ENCODE results near the gene MAP1LC3B.
"Not testable (repeated sequence)": the region's sequence is repeated elsewhere in the genome, so short reads cannot be mapped to it uniquely, and the experiment has no call there.

The MAP1LC3B gene

DNA sequence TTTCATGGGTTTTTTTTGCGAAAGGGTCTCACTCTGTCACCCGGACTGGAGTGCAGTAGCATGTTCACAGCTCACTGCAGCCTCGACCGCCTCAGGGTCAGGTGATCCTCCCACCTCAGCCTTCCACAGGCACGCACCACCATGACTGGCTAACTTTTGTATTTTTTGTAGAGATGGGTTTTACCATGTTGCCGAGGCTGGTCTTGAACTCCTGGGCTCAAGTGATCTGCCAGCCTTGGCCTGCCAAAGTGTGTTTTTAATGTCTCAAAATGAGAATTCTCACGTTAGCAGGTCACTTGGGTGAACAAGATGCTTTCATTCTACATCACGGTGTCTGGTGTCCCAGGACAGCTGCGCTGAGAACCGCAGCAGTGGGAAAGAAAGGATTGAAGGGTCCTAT is 11.7 kb upstream of the MAP1LC3B start:
- in situ Hi-C loops (cut with MboI; ENCODE audit: low sequenced_read_pairs) = no loop called here

DNA sequence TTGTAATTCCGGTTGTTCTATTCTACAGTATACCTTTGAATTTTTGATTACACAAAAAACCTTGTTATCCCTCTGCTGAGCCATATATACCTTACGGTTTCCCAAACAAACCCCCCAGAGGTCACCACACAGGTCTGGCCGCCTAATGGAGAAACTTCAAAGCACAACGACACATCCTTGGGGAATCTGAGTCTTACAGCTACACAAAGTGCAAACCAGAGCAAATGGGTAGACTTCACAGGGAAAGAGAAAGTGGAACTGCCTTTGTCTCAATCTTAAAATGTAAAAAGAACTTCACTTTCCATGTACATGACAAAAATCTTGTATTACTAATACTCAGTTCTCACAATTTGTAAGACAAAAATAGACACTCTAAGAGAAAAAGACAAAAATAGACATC is 11.3 kb upstream of the MAP1LC3B start:
- in situ Hi-C loops (cut with MboI; ENCODE audit: low sequenced_read_pairs) = no loop called here

DNA sequence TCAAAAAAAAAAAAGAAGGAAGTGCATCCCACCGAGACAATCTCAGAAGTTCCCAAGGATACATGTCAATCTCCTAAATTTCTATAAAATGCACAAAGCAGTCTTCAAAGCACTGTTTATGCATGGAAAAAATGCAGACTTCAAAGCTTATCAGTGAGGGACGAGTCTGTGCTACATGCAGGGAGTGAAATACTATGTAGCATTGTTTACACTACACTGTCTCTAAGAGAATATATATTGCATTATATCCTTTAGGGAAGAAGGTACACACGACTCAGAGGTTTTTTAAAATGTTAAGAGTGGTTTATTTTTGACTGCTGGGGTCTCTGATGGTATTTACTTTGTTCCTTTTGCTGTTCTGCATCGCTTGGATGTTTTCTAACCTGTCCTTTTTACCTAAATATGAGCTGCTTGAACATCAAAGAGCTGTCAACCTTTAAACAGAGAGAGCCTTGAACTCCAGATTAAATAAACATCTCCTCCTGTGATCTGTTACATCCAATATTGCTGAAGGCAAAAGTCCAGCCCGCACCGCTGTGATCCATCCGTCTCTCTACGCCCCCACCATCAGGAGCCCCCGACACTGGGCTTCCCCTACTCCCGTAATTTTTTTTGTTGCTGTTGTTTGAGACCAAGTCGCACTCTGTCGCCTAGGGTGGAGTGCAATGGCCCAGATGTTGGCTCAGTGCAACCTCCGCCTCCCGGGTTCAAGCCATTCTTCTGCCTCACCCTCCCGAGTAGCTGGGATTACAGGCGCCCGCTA is 9.9 kb upstream of the MAP1LC3B start:
- in situ Hi-C loops (cut with MboI; ENCODE audit: low sequenced_read_pairs) = no loop called here

DNA sequence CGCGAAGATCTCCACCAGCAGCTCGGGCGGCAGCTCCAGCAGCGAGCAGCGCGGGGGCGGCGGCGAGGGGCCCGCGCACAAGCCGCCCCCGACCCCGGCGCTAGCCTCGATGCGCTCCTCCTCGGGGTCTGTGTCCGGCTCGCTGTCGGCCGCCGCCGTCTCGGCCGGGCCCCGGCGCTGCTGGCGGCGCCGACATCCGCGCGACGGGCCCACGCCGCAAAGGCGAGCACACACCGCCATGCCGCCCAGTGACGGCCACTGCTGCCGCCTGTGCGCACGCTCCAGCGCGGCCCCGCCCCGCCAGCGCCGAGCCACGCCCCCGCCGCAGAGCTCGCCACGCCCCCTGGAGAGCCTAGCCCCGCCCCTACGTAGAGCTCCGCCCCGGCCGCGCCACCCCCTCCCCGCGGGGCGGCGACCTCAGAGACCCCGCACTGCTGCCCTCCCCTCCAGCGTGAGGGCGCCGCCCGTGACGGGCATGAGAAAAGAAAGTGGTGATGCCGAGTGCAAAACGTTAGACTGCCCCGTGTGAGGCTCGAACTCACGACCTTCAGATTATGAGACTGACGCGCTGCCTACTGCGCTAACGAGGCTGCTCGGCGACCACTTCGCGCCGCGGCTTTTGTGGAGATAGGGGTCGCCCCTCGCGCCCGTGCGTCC is 8.5 kb upstream of the MAP1LC3B start, which contains the start of gene FBXO31:
TSS of gene FBXO31 (minus strand) at position 272 of the 657 bp plus-strand sequence. CDS start at position 240, 32 bp downstream.
- in situ Hi-C loops (cut with MboI; ENCODE audit: low sequenced_read_pairs) = no loop called here

- in situ Hi-C loops (cut with MboI; ENCODE audit: low sequenced_read_pairs) = no loop called here
Observed at GRCh38 chr16:87384162-87384874, 7.8 kb upstream of the MAP1LC3B start.

DNA sequence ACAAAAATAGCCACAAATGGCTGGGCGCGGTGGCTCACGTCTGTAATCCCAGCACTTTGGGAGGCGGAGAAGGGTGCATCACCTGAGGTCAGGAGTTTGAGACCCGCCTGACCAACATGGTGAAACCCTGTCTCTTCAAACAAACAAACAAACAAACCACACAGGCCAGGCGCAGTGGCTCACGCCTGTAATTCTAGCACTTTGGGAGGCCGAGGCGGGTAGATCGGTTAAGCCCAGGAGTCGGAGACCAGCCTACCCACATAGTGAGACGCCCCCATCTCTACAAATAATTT is 7.3 kb upstream of the MAP1LC3B start:
- in situ Hi-C loops (cut with MboI; ENCODE audit: low sequenced_read_pairs) = not testable (repeated sequence)

- in situ Hi-C loops (cut with MboI; ENCODE audit: low sequenced_read_pairs) = no loop called here
Observed at GRCh38 chr16:87387942-87388817, 4.0 kb upstream of the MAP1LC3B start.

DNA sequence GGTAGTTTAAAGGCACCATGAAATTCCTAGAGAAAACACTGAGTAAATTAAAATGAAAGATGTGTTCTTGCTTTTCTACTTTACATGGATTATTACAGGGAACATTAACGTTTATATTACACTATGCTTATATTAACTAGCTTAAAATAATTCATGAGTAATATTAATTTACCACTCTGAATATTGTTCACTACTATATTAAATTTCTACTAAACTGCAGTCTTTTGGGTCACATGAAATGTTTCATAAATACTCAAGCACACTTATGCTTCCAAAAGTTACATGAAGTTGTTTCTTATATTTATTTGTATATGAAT is 3.4 kb upstream of the MAP1LC3B start:
- in situ Hi-C loops (cut with MboI; ENCODE audit: low sequenced_read_pairs) = no loop called here

DNA sequence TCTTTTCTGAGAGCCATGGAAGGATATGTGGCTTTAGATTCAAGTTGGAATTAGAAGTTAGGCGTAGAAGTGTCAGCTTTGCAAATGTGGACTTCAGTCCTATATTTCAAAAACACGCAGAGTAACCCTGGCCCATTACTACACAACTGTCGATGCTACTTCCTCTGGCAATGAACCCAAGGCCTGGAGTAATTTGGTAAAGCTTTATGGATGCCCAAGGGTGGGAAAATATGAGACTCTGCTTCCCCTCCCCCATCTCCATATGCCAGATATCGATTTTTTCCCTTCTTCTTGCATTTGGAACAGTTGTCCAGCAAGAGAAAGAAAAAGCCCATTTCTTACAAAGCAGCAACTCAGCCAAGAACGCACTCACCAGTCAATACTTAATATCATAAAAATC is 2.9 kb upstream of the MAP1LC3B start:
- in situ Hi-C loops (cut with MboI; ENCODE audit: low sequenced_read_pairs) = no loop called here

- in situ Hi-C loops (cut with MboI; ENCODE audit: low sequenced_read_pairs) = not testable (repeated sequence)
Observed at GRCh38 chr16:87389914-87390313, 2.2 kb upstream of the MAP1LC3B start.

GRCh38 chr16:87390641-87391323 is 1.4 kb upstream of the MAP1LC3B start:
- in situ Hi-C loops (cut with MboI; ENCODE audit: low sequenced_read_pairs) = no loop called here

DNA sequence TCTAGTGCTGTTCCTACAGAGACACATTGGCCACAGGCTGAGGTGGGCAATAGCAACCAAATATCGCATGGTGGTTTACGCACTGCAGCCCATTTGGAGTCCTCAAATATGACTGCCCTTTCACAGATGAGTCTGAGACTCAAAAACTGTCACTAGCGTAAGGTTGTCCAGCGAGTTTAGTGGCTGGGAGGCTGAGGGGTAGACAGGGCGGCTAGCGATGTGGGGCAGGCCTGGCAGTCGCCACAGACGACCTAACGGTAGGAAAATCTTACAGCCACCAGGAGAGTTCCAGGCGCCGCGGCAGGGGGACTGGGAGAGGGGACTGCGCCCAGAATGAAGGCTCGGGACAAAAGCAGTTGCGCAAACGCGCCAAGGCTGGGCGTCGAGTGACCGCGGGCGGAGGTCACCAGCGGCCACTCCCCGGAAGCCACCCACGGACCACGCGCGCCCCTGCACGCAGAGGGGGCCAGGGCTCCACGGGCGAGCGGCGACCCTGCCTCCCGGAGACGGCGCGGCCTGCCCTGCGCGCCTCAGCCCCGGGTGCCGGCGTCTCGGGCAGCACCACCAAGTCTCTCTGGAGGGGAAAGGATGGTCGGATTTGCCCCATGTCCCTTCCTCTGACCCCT is 699 bp upstream of the MAP1LC3B start:
- in situ Hi-C loops (cut with MboI; ENCODE audit: low sequenced_read_pairs) = no loop called here

- in situ Hi-C loops (cut with MboI; ENCODE audit: low sequenced_read_pairs) = no loop called here
Observed at GRCh38 chr16:87392821-87393679, 914 bp downstream of the MAP1LC3B start.

GRCh38 chr16:87393680-87394055 is 1.5 kb downstream of the MAP1LC3B start:
- in situ Hi-C loops (cut with MboI; ENCODE audit: low sequenced_read_pairs) = no loop called here

DNA sequence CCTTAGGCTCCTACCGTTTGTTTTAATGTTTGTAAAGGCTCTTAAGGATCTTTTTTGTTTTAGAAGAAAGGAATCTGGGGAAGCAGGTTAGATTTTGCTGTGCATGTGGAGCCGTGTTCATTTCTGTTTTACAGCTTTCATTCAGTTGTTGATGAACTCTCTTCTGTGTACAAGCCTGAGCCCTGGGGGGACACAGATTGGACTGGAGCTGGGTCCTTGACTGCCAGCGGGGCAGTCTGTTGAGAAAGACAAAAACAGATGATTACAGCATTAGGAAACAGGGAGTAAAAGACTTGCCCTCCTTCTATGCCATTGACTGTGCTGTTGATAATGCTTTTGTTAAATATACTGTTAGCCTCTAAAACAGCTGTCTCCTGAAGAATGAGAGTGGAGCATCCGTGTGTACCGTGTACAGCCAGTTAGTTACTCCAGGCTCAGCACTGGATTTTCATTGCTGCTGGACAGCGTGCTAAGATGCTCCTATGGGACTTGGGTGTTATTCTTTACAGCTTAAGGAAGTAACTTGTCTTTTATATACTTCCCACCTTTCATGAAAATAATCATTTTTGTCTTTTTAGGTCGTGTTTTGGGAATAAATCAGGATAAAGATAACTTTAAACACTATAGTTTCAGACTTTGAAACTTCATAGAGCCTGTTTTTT is 3.2 kb downstream of the MAP1LC3B start:
- in situ Hi-C loops (cut with MboI; ENCODE audit: low sequenced_read_pairs) = no loop called here

DNA sequence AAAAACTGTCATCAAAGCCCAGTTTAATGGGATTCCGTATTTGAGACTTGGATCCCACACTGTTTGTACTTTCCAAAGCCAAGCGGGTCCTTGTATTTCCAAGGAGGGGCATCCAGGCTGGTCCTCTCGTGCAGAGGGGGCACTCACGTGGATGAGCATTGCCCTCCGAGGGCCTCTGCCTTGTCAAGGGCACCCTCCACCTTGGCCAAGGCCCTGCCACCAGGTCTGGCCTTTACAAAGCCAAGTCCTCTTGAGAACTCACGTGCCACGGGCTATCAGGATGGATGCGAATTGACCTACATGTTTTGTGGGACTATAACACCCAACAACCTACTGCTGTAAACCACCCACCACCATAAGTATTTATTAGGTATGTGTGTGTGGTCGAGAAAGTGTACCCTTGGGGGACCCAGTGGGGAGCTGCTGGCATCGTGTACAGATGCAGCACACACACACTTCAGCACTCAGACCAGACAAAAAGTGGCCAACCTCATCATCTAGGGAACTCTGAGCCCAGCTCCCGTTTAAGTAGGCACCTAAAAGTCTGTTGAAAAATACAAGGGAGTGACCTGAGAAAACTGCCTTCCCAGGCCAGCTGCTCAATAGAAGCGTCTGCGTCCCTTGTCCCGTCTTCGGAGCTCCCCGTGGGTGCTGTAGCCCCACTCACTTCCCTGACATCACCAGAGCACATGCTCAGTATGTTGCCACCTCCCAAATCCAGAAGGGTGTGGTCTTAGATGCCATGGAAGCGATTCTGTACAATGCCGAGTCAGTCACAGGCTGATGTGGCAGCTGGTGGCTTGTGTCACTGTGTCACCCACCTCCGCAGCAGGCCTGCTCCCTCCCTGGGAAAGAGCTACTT is 12.9 kb downstream of the MAP1LC3B start:
- in situ Hi-C loops (cut with MboI; ENCODE audit: low sequenced_read_pairs) = no loop called here

- in situ Hi-C loops (cut with MboI; ENCODE audit: low sequenced_read_pairs) = no loop called here
Observed at GRCh38 chr16:87406495-87407088, 14.5 kb downstream of the MAP1LC3B start.

All from HL-60/S4 treated with phorbol 12-myristate 13-acetate at 8.2 ng/mL for 4 days and 3 days (cell line).